Chondrocyte (in vitro differentiated cells): ENCODE data around the gene MSANTD1. TPM values are rescaled to one million over a fixed set of nuclear protein-coding genes. Genes with fewer than 3 reads are reported as not detected.

Source experiments
- DNase-seq: peaks from one replicate; pipeline ENCODE4 v3.0.0; 2021; ENCODE audit warnings: mixed read lengths, low spot score
- H3K27ac Mint-ChIP-seq: one replicate; pipeline ENCODE4 v1.8.0; 2021; ENCODE audit warnings: mild to moderate bottlenecking, moderate library complexity, mixed read lengths; ENCODE audit not compliant: unreplicated experiment
- H3K27me3 Mint-ChIP-seq: 2 replicates; pipeline ENCODE4 v1.8.0; 2021; ENCODE audit warnings: low read depth, mixed read lengths
- H3K36me3 Mint-ChIP-seq: 2 replicates; pipeline ENCODE4 v1.8.0; 2021; ENCODE audit warnings: low read depth, mixed read lengths
- H3K4me1 Mint-ChIP-seq: 2 replicates; pipeline ENCODE4 v1.8.0; 2021; ENCODE audit warnings: low read depth, mild to moderate bottlenecking, mixed read lengths
- H3K4me3 Mint-ChIP-seq: one replicate; pipeline ENCODE4 v1.8.0; 2021; ENCODE audit warnings: mild to moderate bottlenecking, moderate library complexity, mixed read lengths; ENCODE audit not compliant: unreplicated experiment
- H3K9me3 Mint-ChIP-seq: 2 replicates; pipeline ENCODE4 v1.8.0; 2021; ENCODE audit warnings: low read depth, mixed read lengths
- CTCF ChIP-seq: fragments of 200-600 bp; sonication (generic); IDR thresholded peaks from 2 replicates; pipeline ENCODE4 v1.5.0; 2021; ENCODE audit warnings: antibody characterized with exemption, mild to moderate bottlenecking, moderate library complexity
- total RNA-seq: library from RNA; stranded (reverse); gene quantifications from 3 replicates; pipeline ENCODE4 v1.2.1, GENCODE V29; 2021

Gene MSANTD1
- total RNA-seq, 1 donor from 2014 or later = 0.55 TPM

- Mint-ChIP-seq H3K9me3 (no peaks in the 10 kb centered on the region), H3K4me3 (no peak overlapping the region), H3K36me3 (peaks cover 2% of the 10 kb centered on the region), H3K27me3 (no peaks in the 10 kb centered on the region), H3K4me1 (peaks cover 5% of the 10 kb centered on the region), H3K27ac (no peak overlapping the region)
- TF ChIP-seq CTCF = no peak
- peak; percentile 80 for DNase-seq
Measured at GRCh38 chr4:3253808-3254207, 4.8 kb downstream of the MSANTD1 start.

DNA sequence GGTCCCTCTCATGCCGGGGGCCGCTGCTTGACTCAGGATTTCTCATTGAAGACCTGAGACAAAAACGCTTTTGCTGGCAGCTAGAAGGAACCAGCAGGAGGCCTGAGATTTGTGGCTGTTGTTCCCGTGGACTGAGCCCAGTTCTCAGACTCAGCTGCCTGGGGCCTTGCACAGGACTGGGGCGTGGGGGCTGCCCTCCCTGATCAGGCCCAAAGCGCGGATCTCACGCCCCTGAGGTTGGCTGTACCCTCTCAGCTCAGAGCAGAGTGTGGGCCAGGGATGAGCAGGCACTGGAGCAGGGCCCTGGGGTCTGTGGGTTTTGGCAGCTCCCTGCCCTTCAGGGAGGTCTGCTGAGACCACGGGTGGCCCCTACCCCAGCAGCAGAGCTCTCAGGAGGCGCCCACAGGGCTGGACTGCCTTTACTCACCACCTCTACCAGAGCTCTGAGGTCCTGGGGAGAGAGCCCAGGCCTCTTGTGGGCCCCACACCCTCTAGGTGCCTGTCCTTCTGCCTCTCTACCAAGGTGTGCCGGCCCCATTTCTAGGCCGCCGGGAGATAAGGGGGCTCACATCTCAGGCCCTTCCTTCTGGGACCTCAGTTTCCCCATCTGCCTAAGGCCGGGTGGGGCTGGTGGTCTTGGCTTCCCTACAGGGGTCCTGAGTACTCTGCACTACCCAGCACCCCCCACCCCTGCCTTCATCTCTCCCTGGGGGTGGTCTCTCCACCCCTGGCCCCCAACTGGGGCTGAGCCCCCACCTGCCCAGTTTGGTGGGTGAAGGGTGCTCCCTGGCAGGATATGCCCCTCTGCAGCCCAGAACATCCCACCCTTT is 5.6 kb downstream of the MSANTD1 start:
- TF ChIP-seq CTCF = no peak
- Mint-ChIP-seq H3K27me3 (no peaks in the 10 kb centered on the region), H3K4me3 (no peak overlapping the region), H3K27ac (no peak overlapping the region), H3K4me1 (peaks cover 5% of the 10 kb centered on the region), H3K9me3 (no peaks in the 10 kb centered on the region), H3K36me3 (peaks cover 2% of the 10 kb centered on the region)
- DNase-seq = peak; percentile 80

GRCh38 chr4:3255611-3256186 is 6.7 kb downstream of the MSANTD1 start:
- H3K27ac Mint-ChIP-seq = no peak overlapping the region
- peak; percentile 76 for DNase-seq
- peaks cover 2% of the 10 kb centered on the region for H3K36me3 Mint-ChIP-seq
- no peak overlapping the region for H3K4me3 Mint-ChIP-seq
- H3K9me3 Mint-ChIP-seq = no peaks in the 10 kb centered on the region
- no peak for TF ChIP-seq CTCF
- H3K27me3 Mint-ChIP-seq = no peaks in the 10 kb centered on the region
- peaks cover 5% of the 10 kb centered on the region for H3K4me1 Mint-ChIP-seq

- DNase-seq = peak; percentile 83
- Mint-ChIP-seq H3K27me3 (no peaks in the 10 kb centered on the region), H3K9me3 (no peaks in the 10 kb centered on the region), H3K36me3 (peaks cover 2% of the 10 kb centered on the region), H3K27ac (no peak overlapping the region), H3K4me3 (no peak overlapping the region), H3K4me1 (no peaks in the 10 kb centered on the region)
- no peak for TF ChIP-seq CTCF
Measured at GRCh38 chr4:3256230-3257102, 7.5 kb downstream of the MSANTD1 start.

- no peak overlapping the region for H3K27ac Mint-ChIP-seq
- H3K27me3 Mint-ChIP-seq = no peaks in the 10 kb centered on the region
- H3K4me1 Mint-ChIP-seq = no peaks in the 10 kb centered on the region
- no peak for DNase-seq
- H3K4me3 Mint-ChIP-seq = no peak overlapping the region
- peaks cover 2% of the 10 kb centered on the region for H3K36me3 Mint-ChIP-seq
- H3K9me3 Mint-ChIP-seq = no peaks in the 10 kb centered on the region
- no peak for TF ChIP-seq CTCF
Measured at GRCh38 chr4:3257103-3257555, 8.2 kb downstream of the MSANTD1 start.
